K562 (cell line): Measurements from ENCODE around the gene TACSTD2. TPM values are rescaled to one million over a fixed set of nuclear protein-coding genes. Genes with fewer than 3 reads are reported as not detected.

Experiments
- ATAC-seq: fragments of 200-7000 bp; cut with Tn5 transposase; 3 replicates; pipeline ENCODE4 v1.9.1; 2020; ENCODE audit warnings: moderate library complexity
- BruUV-seq: library from RNA; stranded (reverse); fragments of 400-500 nt; replicated peaks from 2 replicates; lab custom pipeline; 2021; lab: Mats Ljungman, UMichigan
- CTCF ChIA-PET: fragments of 300-600 bp; formaldehyde crosslinking; extraction: SDS; loops from one replicate; lab custom pipeline; 2021; ENCODE audit warnings: low intra/inter-chr PET ratio; lab: Yijun Ruan, JAX
- POLR2A ChIA-PET: fragments of 300-600, 350-650 bp; sonication (Branson Sonifier 250); formaldehyde crosslinking; extraction: SDS; loops from one replicate; lab custom pipeline; 2021; ENCODE audit warnings: antibody characterized with exemption, inconsistent platforms; lab: Yijun Ruan, JAX
- DNase-seq, 4 experiments: peaks; one replicate each; pipeline versions ENCODE4 v3.0.0 to v3.0.0-alpha.2; 2011 to 2018; ENCODE audit warnings: low spot score in 3 of 4, mixed read lengths in 3 of 4; ENCODE audit errors: extremely low read depth in 1 of 4
- FAIRE-seq: peaks from 2 replicates; lab custom pipeline; 2011; peaks lifted over from hg19 to GRCh38; lab: Jason Lieb, UNC
- H2AFZ ChIP-seq: 2 replicates; pipeline ENCODE4 v1.6.0; 2011; ENCODE audit warnings: low read depth, low read length, control low read depth, inconsistent platforms
- H3K27ac ChIP-seq: fragments of 200-600 bp; 3 replicates; pipeline ENCODE4 v1.8.0; 2011; ENCODE audit warnings: low read depth, mild to moderate bottlenecking, control low read depth, inconsistent platforms, low read length, moderate library complexity, mixed read lengths; ENCODE audit errors: extremely low read depth
- H3K27me3 ChIP-seq, 2 experiments: fragments of 300-600 bp in 1 of 2; 2 replicates in 1 of 2; 3 replicates in 1 of 2; pipeline versions ENCODE4 v1.6.0 to v1.8.0; 2011; ENCODE audit warnings: inconsistent platforms in 2 of 2, low read length in 2 of 2, mild to moderate bottlenecking in 1 of 2, mixed read lengths in 1 of 2, moderate library complexity in 1 of 2; ENCODE audit not compliant: control insufficient read depth in 2 of 2, insufficient read depth in 2 of 2
- H3K36me3 ChIP-seq: fragments of 300-600 bp; 3 replicates; pipeline ENCODE4 v1.8.0; 2011; ENCODE audit warnings: mild to moderate bottlenecking, low read length, inconsistent platforms; ENCODE audit not compliant: control insufficient read depth, insufficient read depth
- H3K4me1 ChIP-seq, 2 experiments: fragments of 200-600 bp in 1 of 2; replicated peaks in 1 of 2; 2 replicates in 1 of 2; 3 replicates in 1 of 2; pipeline versions ENCODE4 v1.5.1 to v1.8.0; 2011; ENCODE audit warnings: inconsistent platforms in 2 of 2, low read length in 2 of 2, mild to moderate bottlenecking in 1 of 2, mixed read lengths in 1 of 2, moderate library complexity in 1 of 2; ENCODE audit not compliant: control insufficient read depth in 2 of 2, insufficient read depth in 2 of 2
- H3K4me2 ChIP-seq: 2 replicates; pipeline ENCODE4 v1.6.1; 2011; ENCODE audit warnings: low read length, control low read depth, inconsistent platforms, mixed read lengths; ENCODE audit not compliant: insufficient read depth
- H3K4me3 ChIP-seq: fragments of 200-600 bp; sonication (generic), shearing (Covaris generic); 2 replicates; pipeline ENCODE4 v1.5.1; 2016; ENCODE audit warnings: control low read depth, inconsistent platforms
- H3K79me2 ChIP-seq: fragments of 200-600 bp; 3 replicates; pipeline ENCODE4 v1.8.0; 2011; ENCODE audit warnings: low read length, inconsistent platforms; ENCODE audit not compliant: control insufficient read depth, insufficient read depth
- H3K9ac ChIP-seq, 2 experiments: 2 replicates each; pipeline versions ENCODE4 v1.6.0 to v1.6.1; 2011; ENCODE audit warnings: low read depth in 2 of 2, low read length in 2 of 2, control low read depth in 1 of 2, inconsistent platforms in 1 of 2, mild to moderate bottlenecking in 1 of 2, mixed read lengths in 1 of 2; ENCODE audit not compliant: insufficient read depth in 1 of 2
- H3K9me1 ChIP-seq: one replicate; pipeline ENCODE4 v1.6.0; 2011; ENCODE audit warnings: inconsistent platforms, mild to moderate bottlenecking, low read length, moderate library complexity; ENCODE audit not compliant: control insufficient read depth, insufficient read depth
- H3K9me3 ChIP-seq: replicated peaks from 2 replicates; pipeline ENCODE4 v1.5.1; 2011; ENCODE audit warnings: low read depth, low read length, inconsistent platforms; ENCODE audit not compliant: control insufficient read depth, insufficient read depth
- H4K20me1 ChIP-seq: replicated peaks from 2 replicates; pipeline ENCODE4 v1.6.1; 2011; ENCODE audit warnings: low read length, inconsistent platforms, mixed read lengths; ENCODE audit not compliant: control insufficient read depth, insufficient read depth
- BHLHE40 ChIP-seq: IDR thresholded peaks from 2 replicates; pipeline ENCODE4 v1.6.1; 2011; ENCODE audit warnings: low read length, improper control_type of control experiment
- BMI1 ChIP-seq: fragments of 150-350 bp; IDR thresholded peaks from 2 replicates; pipeline ENCODE4 v1.6.1; 2014; ENCODE audit warnings: low read length
- CCAR2 ChIP-seq: fragments of 200-400 bp; formaldehyde crosslinking; IDR thresholded peaks from 2 replicates; pipeline ENCODE4 v1.6.1; 2017; ENCODE audit warnings: mild to moderate bottlenecking, low read depth, low read length
- EP400 ChIP-seq: fragments of 450-650 bp; IDR thresholded peaks from 2 replicates; pipeline ENCODE4 v1.6.1; 2017; ENCODE audit warnings: antibody characterized with exemption, mild to moderate bottlenecking, moderate library complexity
- SRF ChIP-seq, 2 experiments: fragments of 250-450, 450-650 bp in 1 of 2; sonication (Bioruptor Pico) in 1 of 2; sonication (generic) in 1 of 2; formaldehyde crosslinking; IDR thresholded peaks; 2 replicates each; pipeline versions ENCODE4 v1.5.0 to v1.5.1; 2020 to 2022; ENCODE audit warnings: mild to moderate bottlenecking in 1 of 2, missing genetic modification reagents in 1 of 2
- WGBS: fragments of 100-300 bp; shearing (Covaris generic); methylation state at CpG from one replicate; pipeline ENCODE4 v1.1.6; 2016; ENCODE audit warnings: low coverage, mixed read lengths; ENCODE audit not compliant: insufficient coverage; ENCODE audit errors: missing lambda C conversion rate; 5-methylcytosine and 5-hydroxymethylcytosine counted together
- in situ Hi-C: fragments of 300-500 bp; cut with MboI; formaldehyde crosslinking; loops from 4 replicates; pipeline ENCODE4 v1.15.0; 2018; ENCODE audit warnings: inconsistent platforms, mixed read lengths
- intact Hi-C: fragments of 100-400 bp; cut with micrococcal nuclease; formaldehyde crosslinking; loops from 2 replicates; pipeline ENCODE4 v1.14.2; 2022
- polyA plus RNA-seq, 8 experiments: library from polyadenylated mRNA; depleted of rRNA in 4 of 8; stranded (reverse) in 5 of 8; unstranded in 3 of 8; fragments of >200 nt; fragmentation: Nextera tagmentation in 2 of 8; fragmentation: Illumina TruSeq in 1 of 8; extraction: Ambion mirVana in 2 of 8; extraction: Trizol in 1 of 8; gene quantifications; 2 replicates each; pipeline versions ENCODE4 v1.2.1 to v1.2.3, GENCODE V29; 2011 to 2014; ENCODE audit warnings: inconsistent platforms in 1 of 8, missing spikeins in 1 of 8
- total RNA-seq, 7 experiments: library from RNA; depleted of rRNA in 6 of 7; stranded (reverse); fragments of >200 nt in 6 of 7; fragmentation: Illumina TruSeq in 2 of 7; extraction: Trizol in 2 of 7; gene quantifications; 2 replicates each; pipeline versions ENCODE4 v1.2.1 to v1.2.3, GENCODE V29; 2011 to 2021; ENCODE audit warnings: low replicate concordance in 1 of 7
- TF ChIP-seq, protein P1 (sequence below): sonication (generic); formaldehyde crosslinking; IDR thresholded peaks from 2 replicates; pipeline ENCODE4 v1.8.1; 2022; ENCODE audit warnings: missing genetic modification reagents
- TF ChIP-seq, protein P2 (sequence below): sonication (generic); formaldehyde crosslinking; IDR thresholded peaks from 2 replicates; pipeline ENCODE4 v1.8.0; 2022; ENCODE audit warnings: mild to moderate bottlenecking, missing genetic modification reagents

TACSTD2 gene
- total and polyA plus RNA-seq, 9 of the 15 experiments (the other 6 are each of a cell fraction or from before 2014, with no cell fraction given), result 0.04 to 0.31 TPM; not detected in 7

DNA sequence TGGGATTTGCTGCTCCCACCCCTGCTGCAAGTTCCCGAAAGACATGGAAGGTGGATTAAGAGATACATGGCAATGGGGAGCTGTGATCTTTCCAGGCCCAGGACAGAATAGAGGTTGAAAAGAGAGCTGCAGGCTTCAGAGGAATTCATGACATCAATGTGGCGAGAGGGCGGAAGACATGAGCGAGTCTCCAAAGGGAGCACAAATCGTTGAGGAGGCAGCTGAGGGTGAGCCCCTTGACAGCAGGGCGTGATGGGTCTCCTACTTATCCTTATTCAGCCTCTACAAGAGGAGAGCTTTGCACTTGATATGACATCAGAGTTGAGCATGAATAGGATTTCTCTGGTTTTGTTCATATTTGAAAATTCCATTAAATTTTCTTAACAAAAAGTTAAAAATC is 45.5 kb upstream of the TACSTD2 start:
- H3K4me3 ChIP-seq, result no peak overlapping the region
- H3K27me3 ChIP-seq, result peaks cover 3 to 16% of the 10 kb centered on the region in 2 experiments; a peak in 4 of 5 replicates
- H4K20me1 ChIP-seq, result no peaks in the 10 kb centered on the region
- no peaks in the 10 kb centered on the region for H3K9me1 ChIP-seq
- H3K36me3 ChIP-seq, result no peaks in the 10 kb centered on the region
- H3K9ac ChIP-seq, result no peak overlapping the region
- no peak overlapping the region for H3K27ac ChIP-seq
- H3K4me2 ChIP-seq, result no peak overlapping the region
- TF ChIP-seq, protein P1, sequence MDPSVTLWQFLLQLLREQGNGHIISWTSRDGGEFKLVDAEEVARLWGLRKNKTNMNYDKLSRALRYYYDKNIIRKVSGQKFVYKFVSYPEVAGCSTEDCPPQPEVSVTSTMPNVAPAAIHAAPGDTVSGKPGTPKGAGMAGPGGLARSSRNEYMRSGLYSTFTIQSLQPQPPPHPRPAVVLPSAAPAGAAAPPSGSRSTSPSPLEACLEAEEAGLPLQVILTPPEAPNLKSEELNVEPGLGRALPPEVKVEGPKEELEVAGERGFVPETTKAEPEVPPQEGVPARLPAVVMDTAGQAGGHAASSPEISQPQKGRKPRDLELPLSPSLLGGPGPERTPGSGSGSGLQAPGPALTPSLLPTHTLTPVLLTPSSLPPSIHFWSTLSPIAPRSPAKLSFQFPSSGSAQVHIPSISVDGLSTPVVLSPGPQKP (CRISPR knock-in tag), result no peak
- TF ChIP-seq CCAR2, result no peak
- TF ChIP-seq BMI1, result no peak
- TF ChIP-seq EP400, result no peak
- no peak for TF ChIP-seq SRF (CRISPR knock-in tag; IDR thresholded peaks at IDR 0.05)
- TF ChIP-seq, protein P2, sequence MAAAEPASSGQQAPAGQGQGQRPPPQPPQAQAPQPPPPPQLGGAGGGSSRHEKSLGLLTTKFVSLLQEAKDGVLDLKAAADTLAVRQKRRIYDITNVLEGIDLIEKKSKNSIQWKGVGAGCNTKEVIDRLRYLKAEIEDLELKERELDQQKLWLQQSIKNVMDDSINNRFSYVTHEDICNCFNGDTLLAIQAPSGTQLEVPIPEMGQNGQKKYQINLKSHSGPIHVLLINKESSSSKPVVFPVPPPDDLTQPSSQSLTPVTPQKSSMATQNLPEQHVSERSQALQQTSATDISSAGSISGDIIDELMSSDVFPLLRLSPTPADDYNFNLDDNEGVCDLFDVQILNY, result no peak
- TF ChIP-seq BHLHE40, result no peak
- TF ChIP-seq, all 486 proteins: peak for 0
- Histone ChIP-seq H3K4me1 (no peaks in the 10 kb centered on the region; a peak in 2 of 5 replicates), H2AFZ (no peak overlapping the region), H3K79me2 (no peaks in the 10 kb centered on the region), H3K9me3 (no peaks in the 10 kb centered on the region)
- FAIRE-seq (no peak), DNase-seq (no peak), ATAC-seq (no peak)
- ChIA-PET CTCF (no interaction called here), POLR2A (interaction anchor here (0.5 to 0.6 kb wide), 2 partner anchors 185 to 1110 kb away, joined by 3 read pairs; no protein-coding TSS in a partner anchor)
- 12% methylated on average over 6 of the region's 6 CpGs for WGBS
- in situ Hi-C loops, result no loop called here
- intact Hi-C loops, result no loop called here
- BruUV-seq, result no TSS peak
